ENCODE results near the gene GRM7. TPM values are rescaled to one million over a fixed set of nuclear protein-coding genes. Genes with fewer than 3 reads are reported as not detected.

Gene GRM7
- total and polyA plus RNA-seq, 9 of the 15 experiments (the other 6 are each of a cell fraction or from before 2014, with no cell fraction given) = not detected

- no peak for TF ChIP-seq DMBX1 (CRISPR knock-in tag; IDR thresholded peaks at IDR 0.05; ENCODE audit: borderline replicate concordance)
- TF ChIP-seq ZNF280A (IDR thresholded peaks at IDR 0.05; ENCODE audit: low read depth, partially characterized antibody) = no peak
- no peak for TF ChIP-seq KLF6 (CRISPR knock-in tag; IDR thresholded peaks at IDR 0.05; ENCODE audit: borderline replicate concordance)
- no peak for TF ChIP-seq NCOR1 (IDR thresholded peaks at IDR 0.05)
- no peak for TF ChIP-seq THRA (IDR thresholded peaks at IDR 0.05)
- no peak for TF ChIP-seq ZFP1 (CRISPR knock-in tag; IDR thresholded peaks at IDR 0.05)
- TF ChIP-seq PTTG1 (tag; IDR thresholded peaks at IDR 0.05; ENCODE audit: low read depth) = no peak
Observed at GRCh38 chr3:7520059-7520458, 659.1 kb downstream of the GRM7 start (continued).

- no peak for ATAC-seq
- no peaks in the 10 kb centered on the region for H3K9me1 ChIP-seq (ENCODE audit: control insufficient read depth, insufficient read depth, low read length)
- no peaks in the 10 kb centered on the region for H3K27me3 ChIP-seq (ENCODE audit: control insufficient read depth in 2 of 2, insufficient read depth in 2 of 2, low read length in 2 of 2)
- no peak for TF ChIP-seq NR2F6 (CRISPR knock-in tag; IDR thresholded peaks at IDR 0.05)
- no peak for TF ChIP-seq MECOM (CRISPR knock-in tag; IDR thresholded peaks at IDR 0.05)
- DNase-seq (ENCODE audit: extremely low read depth in 1 of 4, low spot score in 3 of 4) = no peak
- no peak overlapping the region for H3K4me2 ChIP-seq (ENCODE audit: insufficient read depth, low read length)
- in situ Hi-C loops (cut with MboI) = no loop called here
- FAIRE-seq = no peak
- H3K4me3 ChIP-seq = no peak overlapping the region
- H3K9me3 ChIP-seq (replicated peaks; ENCODE audit: control insufficient read depth, insufficient read depth, low read depth, low read length) = no peaks in the 10 kb centered on the region
- H3K36me3 ChIP-seq (ENCODE audit: control insufficient read depth, insufficient read depth, low read length) = no peaks in the 10 kb centered on the region
- 0% methylated on average over 1 of the region's 1 CpG for WGBS (ENCODE audit: insufficient coverage, low coverage, missing lambda C conversion rate)
- no peak overlapping the region for H3K9ac ChIP-seq (ENCODE audit: insufficient read depth in 1 of 2, low read depth in 2 of 2, low read length in 2 of 2)
- no peak overlapping the region for H2AFZ ChIP-seq (ENCODE audit: low read depth, low read length)
- H4K20me1 ChIP-seq (replicated peaks; ENCODE audit: control insufficient read depth, insufficient read depth, low read length) = no peaks in the 10 kb centered on the region
- ChIA-PET CTCF (ENCODE audit: low intra/inter-chr PET ratio) (no interaction called here), POLR2A (no interaction called here)
- no peaks in the 10 kb centered on the region for H3K4me1 ChIP-seq (replicated peaks in 1 of 2; ENCODE audit: control insufficient read depth in 2 of 2, insufficient read depth in 2 of 2, low read length in 2 of 2)
- BruUV-seq (replicated peaks) = no TSS peak
- H3K27ac ChIP-seq (ENCODE audit: extremely low read depth, low read depth, low read length) = no peak overlapping the region
- H3K79me2 ChIP-seq (ENCODE audit: control insufficient read depth, insufficient read depth, low read length) = no peaks in the 10 kb centered on the region
- intact Hi-C loops (cut with micrococcal nuclease) = no loop called here
Observed at GRCh38 chr3:7520593-7520992, 659.7 kb downstream of the GRM7 start.

Data from K562 (cell line).